Right lobe of liver (tissue), 6 donors: ENCODE results near the gene PPM1L. TPM values are rescaled to one million over a fixed set of nuclear protein-coding genes. Genes with fewer than 3 reads are reported as not detected.
"Not testable (repeated sequence)": the region's sequence is repeated elsewhere in the genome, so short reads cannot be mapped to it uniquely, and the experiment has no call there.

ENCODE experiments used
- ATAC-seq, 4 donors: fragments of 200-7000 bp; cut with Tn5 transposase; one replicate each; pipeline ENCODE4 v1.9.1; 2020; ENCODE audit warnings: mild to moderate bottlenecking in 4 of 4, moderate library complexity in 4 of 4
- DNase-seq, 3 donors: peaks; one replicate each; pipeline ENCODE4 v3.0.0-alpha.2; 2020
- H3K27ac ChIP-seq, 3 donors: fragments of 200-600 bp; one replicate each; pipeline ENCODE4 v1.8.0; 2022
- H3K27me3 ChIP-seq, 2 donors: fragments of 200-600 bp; one replicate each; pipeline ENCODE4 v1.8.0; 2022
- H3K36me3 ChIP-seq, 4 donors: fragments of 200-600 bp; sonication (generic) in 1 of 4; one replicate each; pipeline versions ENCODE4 v1.5.1 to v1.8.0; 2017 to 2022; ENCODE audit warnings: control low read depth in 1 of 4
- H3K4me1 ChIP-seq, 4 donors: fragments of 200-600 bp; sonication (generic) in 1 of 4; one replicate each; pipeline versions ENCODE4 v1.5.1 to v1.8.0; 2017 to 2022; ENCODE audit warnings: control low read depth in 1 of 4
- H3K4me3 ChIP-seq, 3 donors: fragments of 200-600 bp; one replicate each; pipeline ENCODE4 v1.8.0; 2022
- H3K9me3 ChIP-seq, 4 donors: fragments of 200-600 bp; sonication (generic) in 1 of 4; one replicate each; pipeline versions ENCODE4 v1.5.1 to v1.8.0; 2017 to 2022; ENCODE audit warnings: control low read depth in 1 of 4
- CTCF ChIP-seq, 4 donors: fragments of 200-600 bp in 3 of 4; fragments of 450-650 bp in 1 of 4; IDR thresholded peaks; one replicate each; pipeline versions ENCODE4 v1.5.1 to v1.8.0; 2016 to 2022; ENCODE audit warnings: antibody characterized with exemption in 4 of 4, mild to moderate bottlenecking in 2 of 4
- POLR2A ChIP-seq: fragments of 450-650 bp; IDR thresholded peaks from one replicate; pipeline ENCODE4 v1.6.1; 2017; ENCODE audit warnings: antibody characterized with exemption, mild to moderate bottlenecking
- WGBS: methylation state at CpG from one replicate; pipeline ENCODE4 v1.1.6; 2018; ENCODE audit warnings: low coverage, low lambda C conversion rate; ENCODE audit not compliant: insufficient coverage; ENCODE audit errors: missing lambda C conversion rate; 5-methylcytosine and 5-hydroxymethylcytosine counted together
- intact Hi-C, 2 donors: fragments of 100-400 bp; cut with DNase I; formaldehyde crosslinking; loops; one replicate each; pipeline versions ENCODE4 v1.11.2 to v1.14.1; 2022
- total RNA-seq, 6 experiments: library from RNA; depleted of rRNA in 2 of 6; stranded (reverse); fragments of >200 nt in 2 of 6; fragmentation: NEBNext Ultra II Directional in 3 of 6; extraction: Animal tissue kit (Norgen Biotek cat#: 25700) in 3 of 6; gene quantifications; one replicate each; pipeline versions ENCODE4 v1.1.0 to v1.2.4, GENCODE V29; 2016 to 2023
- donor health status: DM: no; HTN: yes; CAD: no.
- donor health status: DM: no; HTN: no; CAD: no.
- donor health status: DM: no; HTN: no; CAD: no.
- donor health status: DM: no; HTN: yes; CAD: no.
- donor health status: DM: no; HTN: yes; CAD: no.

PPM1L gene
- total RNA-seq, 6 experiments from 2014 or later = 6.9 to 25.4 (median 14.7) TPM

GRCh38 chr3:160996811-160997210 lies 240.8 kb downstream of the PPM1L start:
- intact Hi-C loops = no loop called here
- no peaks in the 10 kb centered on the region for H3K36me3 ChIP-seq
- DNase-seq = no peak
- no peak overlapping the region for H3K4me3 ChIP-seq
- no peak overlapping the region for H3K27ac ChIP-seq
- no peaks in the 10 kb centered on the region for H3K4me1 ChIP-seq
- no peak for ATAC-seq
- H3K27me3 ChIP-seq = no peaks in the 10 kb centered on the region
- TF ChIP-seq CTCF (IDR thresholded peaks at IDR 0.05) = no peak
- no peak for TF ChIP-seq POLR2A
- H3K9me3 ChIP-seq = no peaks in the 10 kb centered on the region

- intact Hi-C loops = no loop called here
- no peak for ATAC-seq
Measured at GRCh38 chr3:160998581-160998980, 242.6 kb downstream of the PPM1L start.

GRCh38 chr3:160999274-160999673 lies 243.2 kb downstream of the PPM1L start:
- Histone ChIP-seq H3K9me3 (no peaks in the 10 kb centered on the region), H3K4me3 (no peak overlapping the region), H3K4me1 (no peaks in the 10 kb centered on the region), H3K27me3 (no peaks in the 10 kb centered on the region), H3K27ac (no peak overlapping the region), H3K36me3 (no peaks in the 10 kb centered on the region)
- intact Hi-C loops = no loop called here
- DNase-seq (no peak), ATAC-seq (no peak)
- WGBS = 97% methylated on average over 5 of the region's 5 CpGs
- TF ChIP-seq POLR2A = no peak
- TF ChIP-seq CTCF (IDR thresholded peaks at IDR 0.05) = no peak

More at GRCh38 chr3:160998581-160998980, 242.6 kb downstream of the PPM1L start:
- Histone ChIP-seq H3K27me3 (no peaks in the 10 kb centered on the region), H3K27ac (no peak overlapping the region), H3K36me3 (no peaks in the 10 kb centered on the region), H3K9me3 (no peaks in the 10 kb centered on the region), H3K4me1 (no peaks in the 10 kb centered on the region), H3K4me3 (no peak overlapping the region)
- TF ChIP-seq CTCF (IDR thresholded peaks at IDR 0.05) (no peak), POLR2A (no peak)
- 100% methylated on average over 1 of the region's 1 CpG for WGBS
- DNase-seq = no peak

DNA sequence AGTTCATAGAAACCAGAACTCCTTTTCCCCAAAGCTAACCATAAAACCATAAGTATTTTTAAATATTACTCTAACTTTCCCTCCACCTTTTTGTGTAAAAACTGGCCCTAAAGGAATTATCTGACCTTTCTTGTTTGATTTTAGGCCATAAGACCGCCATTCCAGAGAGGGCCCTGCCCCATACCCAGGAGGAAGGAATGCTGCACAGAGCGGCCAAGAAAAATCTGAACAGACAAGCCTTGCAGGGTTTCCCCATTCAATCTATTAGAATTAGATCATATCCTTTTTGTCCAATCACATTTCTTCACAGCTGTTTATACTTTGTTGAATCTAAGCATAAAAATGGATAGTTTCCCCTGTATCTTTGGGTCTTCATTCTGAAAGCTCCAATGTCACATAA lies 252.1 kb downstream of the PPM1L start:
- no peaks in the 10 kb centered on the region for H3K27me3 ChIP-seq
- intact Hi-C loops = no loop called here
- H3K4me1 ChIP-seq = no peaks in the 10 kb centered on the region
- no peaks in the 10 kb centered on the region for H3K36me3 ChIP-seq
- 82% methylated on average over 2 of the region's 2 CpGs for WGBS
- ATAC-seq (no peak), DNase-seq (no peak)
- no peak overlapping the region for H3K4me3 ChIP-seq
- no peak overlapping the region for H3K27ac ChIP-seq
- TF ChIP-seq POLR2A (no peak), CTCF (IDR thresholded peaks at IDR 0.05) (no peak)
- no peaks in the 10 kb centered on the region for H3K9me3 ChIP-seq

- H3K27me3 ChIP-seq, DNase-seq, ATAC-seq, H3K4me3 ChIP-seq, H3K4me1 ChIP-seq, H3K36me3 ChIP-seq, intact Hi-C loops, H3K9me3 ChIP-seq, H3K27ac ChIP-seq: not testable (repeated sequence)
- 100% methylated on average over 1 of the region's 2 CpGs for WGBS
Measured at GRCh38 chr3:161010151-161010550, 254.1 kb downstream of the PPM1L start.
